KOPT-K1 (cell line): Measurements from ENCODE around the gene NAA10.

Experiments
- H3K27ac ChIP-seq: fragments of 200-600 bp; sonication (generic); 2 replicates; pipeline ENCODE4 v1.5.1; 2016; ENCODE audit warnings: antibody characterized with exemption, mild to moderate bottlenecking, low read depth, low read length; ENCODE audit not compliant: poor library complexity, severe bottlenecking
- H3K36me3 ChIP-seq: fragments of 200-600 bp; sonication (generic); 2 replicates; pipeline ENCODE4 v1.5.1; 2017; ENCODE audit warnings: antibody characterized with exemption, mild to moderate bottlenecking, low read length, moderate library complexity; ENCODE audit not compliant: insufficient read depth
- H3K9me3 ChIP-seq: fragments of 200-600 bp; sonication (generic); 2 replicates; pipeline ENCODE4 v1.5.1; 2017; ENCODE audit warnings: antibody characterized with exemption, low read length, mild to moderate bottlenecking; ENCODE audit not compliant: insufficient read depth, poor library complexity, severe bottlenecking

The NAA10 gene

DNA sequence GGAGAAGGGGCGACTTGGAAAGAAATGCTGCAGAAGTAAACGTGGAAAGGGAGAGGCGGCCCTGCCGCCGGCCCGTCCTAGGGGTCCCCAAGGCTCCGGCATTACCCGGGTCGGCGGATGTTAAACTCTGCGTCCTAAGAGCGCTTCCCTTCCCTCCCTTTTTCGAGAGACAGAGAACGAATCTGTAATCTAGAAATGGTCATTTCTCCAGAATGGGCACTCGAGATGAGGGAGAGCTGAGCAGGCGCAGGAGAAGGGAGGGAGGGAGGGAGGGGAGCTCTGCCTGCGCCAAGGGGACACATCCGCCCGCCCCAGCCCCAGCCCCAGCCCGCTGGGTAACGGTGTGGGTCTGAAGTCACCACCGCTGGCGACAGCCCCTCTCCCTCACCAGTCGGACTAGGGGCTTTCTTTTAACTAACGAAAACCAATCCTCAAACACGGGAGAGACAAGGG is 35.1 kb upstream of the NAA10 start:
- peaks cover 39% of the 10 kb centered on the region; the same call in 1 of the 2 replicates for H3K36me3 ChIP-seq
- H3K27ac ChIP-seq = peak overlapping the region; percentile 100
- no peaks in the 10 kb centered on the region for H3K9me3 ChIP-seq

- Histone ChIP-seq H3K36me3 (peaks cover 45% of the 10 kb centered on the region), H3K9me3 (no peaks in the 10 kb centered on the region), H3K27ac (peak overlapping the region; percentile 100)
These were observed 34.5 kb upstream of the NAA10 start for GRCh38 chrX:153969125-153969903.

GRCh38 chrX:153968754-153969124 is 33.9 kb upstream of the NAA10 start:
- H3K9me3 ChIP-seq = no peaks in the 10 kb centered on the region
- H3K36me3 ChIP-seq = peaks cover 50% of the 10 kb centered on the region
- peak overlapping the region; percentile 100 for H3K27ac ChIP-seq

GRCh38 chrX:153968255-153968654 is 33.4 kb upstream of the NAA10 start:
- Histone ChIP-seq H3K9me3 (no peaks in the 10 kb centered on the region), H3K36me3 (peaks cover 55% of the 10 kb centered on the region), H3K27ac (peak overlapping the region; percentile 100)

- Histone ChIP-seq H3K9me3 (no peaks in the 10 kb centered on the region), H3K27ac (peak overlapping the region; percentile 100), H3K36me3 (peaks cover 61% of the 10 kb centered on the region)
These were observed 32.8 kb upstream of the NAA10 start for GRCh38 chrX:153967536-153968224.

DNA sequence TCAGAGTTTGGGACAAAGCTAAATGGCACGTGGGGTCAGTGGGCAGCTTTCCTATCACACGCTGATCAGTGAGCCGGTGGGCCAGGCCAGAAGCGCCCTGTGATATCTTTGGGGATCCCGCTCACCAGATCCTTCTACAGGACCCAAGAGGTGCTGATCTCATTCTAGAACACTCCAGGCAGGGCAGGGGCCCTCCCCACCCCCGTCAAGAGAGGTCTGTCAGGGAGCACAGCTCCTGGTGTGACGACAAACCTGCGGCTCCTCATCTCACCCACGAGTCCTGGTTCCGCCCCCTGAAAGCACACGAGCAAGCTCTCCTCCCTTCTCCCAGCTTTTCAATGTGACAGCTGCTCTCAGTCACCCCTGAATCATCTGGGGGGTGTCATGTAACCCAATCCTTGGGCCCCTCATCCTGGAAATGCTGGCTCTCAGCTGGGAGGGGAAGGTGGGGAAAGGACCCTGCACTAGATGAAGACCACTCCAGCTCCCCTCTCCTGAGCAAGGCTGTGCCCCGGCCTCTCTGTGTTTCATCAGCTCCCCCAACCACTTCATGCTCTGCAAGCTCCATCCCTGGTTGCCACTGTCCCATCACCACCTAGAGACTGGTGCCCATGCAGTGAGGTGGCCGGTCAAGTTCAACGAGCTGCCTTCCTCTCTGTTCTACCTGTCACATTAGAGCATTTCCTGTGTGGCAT is 32.2 kb upstream of the NAA10 start:
- no peaks in the 10 kb centered on the region for H3K9me3 ChIP-seq
- H3K36me3 ChIP-seq = peaks cover 68% of the 10 kb centered on the region
- H3K27ac ChIP-seq = peak overlapping the region; percentile 100

GRCh38 chrX:153966283-153966688 is 31.4 kb upstream of the NAA10 start:
- peak overlapping the region; percentile 100 for H3K27ac ChIP-seq
- H3K36me3 ChIP-seq = peaks cover 75% of the 10 kb centered on the region
- no peaks in the 10 kb centered on the region for H3K9me3 ChIP-seq

DNA sequence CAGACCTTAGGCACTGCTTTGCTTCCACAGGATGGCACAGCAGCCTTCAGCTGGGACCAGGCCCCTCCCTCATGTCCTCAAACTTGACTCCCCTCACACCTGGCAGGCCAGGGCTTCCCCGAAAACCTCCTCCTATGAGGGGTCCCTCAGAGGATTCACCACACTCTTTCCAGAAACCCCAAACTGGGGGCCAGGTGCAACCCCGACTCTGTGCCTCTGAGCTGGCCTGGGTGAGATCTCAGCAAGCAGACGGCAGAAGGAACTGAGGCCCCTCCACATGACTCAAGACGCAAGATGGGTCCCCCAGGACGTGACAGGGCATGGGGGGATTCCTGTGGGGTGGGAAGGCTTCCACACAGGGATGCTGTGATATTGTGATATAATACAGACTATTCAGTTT is 30.6 kb upstream of the NAA10 start:
- Histone ChIP-seq H3K27ac (peak overlapping the region; percentile 100), H3K36me3 (peaks cover 84% of the 10 kb centered on the region), H3K9me3 (no peaks in the 10 kb centered on the region)

- Histone ChIP-seq H3K9me3 (no peaks in the 10 kb centered on the region), H3K36me3 (peaks cover 90% of the 10 kb centered on the region), H3K27ac (no peak overlapping the region)
These were observed 29.3 kb upstream of the NAA10 start for GRCh38 chrX:153964105-153964504.

DNA sequence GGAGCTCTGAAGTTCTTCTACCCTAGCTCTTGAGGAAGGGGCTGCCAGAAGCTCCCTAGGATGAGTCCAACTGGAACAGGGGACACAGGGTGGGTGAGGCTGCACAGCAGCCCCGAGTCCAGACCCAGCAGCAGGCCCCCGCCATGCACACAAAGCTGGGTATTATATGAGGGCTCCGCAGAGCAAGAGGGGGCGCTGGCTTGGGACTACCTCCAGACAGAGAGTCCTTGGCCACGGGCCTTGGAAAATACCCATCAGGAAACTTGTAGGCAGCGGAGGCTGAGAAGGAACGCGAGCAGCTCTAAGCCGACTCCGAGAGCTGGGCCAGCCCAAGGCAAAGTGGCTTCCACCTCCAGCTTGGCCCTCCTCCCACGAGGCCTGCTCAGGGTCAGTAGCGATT is 28.7 kb upstream of the NAA10 start:
- no peak overlapping the region for H3K27ac ChIP-seq
- H3K9me3 ChIP-seq = no peaks in the 10 kb centered on the region
- peaks cover 93% of the 10 kb centered on the region for H3K36me3 ChIP-seq

DNA sequence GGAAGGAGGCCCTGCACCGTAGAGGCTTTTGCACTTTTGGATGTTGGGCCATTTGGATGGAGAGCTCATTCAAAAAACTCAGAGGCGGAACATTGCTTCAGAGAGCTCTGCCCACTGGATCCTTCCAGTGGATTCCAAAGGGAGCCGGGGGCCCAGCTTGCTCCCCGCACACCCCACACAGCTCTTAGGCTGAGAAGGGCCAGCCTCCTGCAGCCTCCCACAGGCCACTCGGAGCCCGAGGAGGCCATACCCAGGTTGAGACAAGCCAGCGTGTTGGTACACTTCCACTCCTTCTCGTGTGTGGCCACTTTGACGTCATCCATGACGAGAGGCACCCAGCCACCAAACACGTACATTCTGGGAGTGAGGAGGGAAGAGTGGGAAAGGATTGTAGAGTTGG is 26.5 kb upstream of the NAA10 start:
- H3K36me3 ChIP-seq = peaks cover 99% of the 10 kb centered on the region
- no peak overlapping the region for H3K27ac ChIP-seq
- H3K9me3 ChIP-seq = no peaks in the 10 kb centered on the region

DNA sequence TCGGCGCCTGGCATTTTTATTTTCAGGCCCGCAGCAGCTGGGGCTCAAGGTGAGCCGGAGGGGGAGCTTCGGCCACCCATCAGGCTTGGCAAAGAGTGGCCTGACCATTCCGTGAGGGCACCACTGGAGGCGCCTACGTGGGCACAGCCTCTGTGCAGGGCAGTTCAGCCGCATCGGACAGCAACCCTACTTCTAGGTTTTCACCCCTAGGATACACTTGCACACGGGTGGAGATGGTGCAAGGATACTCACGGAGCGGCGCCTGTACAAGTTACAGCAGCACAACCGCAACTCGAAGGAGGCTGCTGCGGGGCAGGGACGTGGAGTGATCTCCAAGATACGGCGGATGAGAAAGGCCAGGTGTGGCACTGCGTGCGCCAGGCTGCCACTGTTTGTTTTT is 25.9 kb upstream of the NAA10 start:
- H3K9me3 ChIP-seq = no peaks in the 10 kb centered on the region
- H3K36me3 ChIP-seq = peaks cover 100% of the 10 kb centered on the region
- H3K27ac ChIP-seq = no peak overlapping the region

DNA sequence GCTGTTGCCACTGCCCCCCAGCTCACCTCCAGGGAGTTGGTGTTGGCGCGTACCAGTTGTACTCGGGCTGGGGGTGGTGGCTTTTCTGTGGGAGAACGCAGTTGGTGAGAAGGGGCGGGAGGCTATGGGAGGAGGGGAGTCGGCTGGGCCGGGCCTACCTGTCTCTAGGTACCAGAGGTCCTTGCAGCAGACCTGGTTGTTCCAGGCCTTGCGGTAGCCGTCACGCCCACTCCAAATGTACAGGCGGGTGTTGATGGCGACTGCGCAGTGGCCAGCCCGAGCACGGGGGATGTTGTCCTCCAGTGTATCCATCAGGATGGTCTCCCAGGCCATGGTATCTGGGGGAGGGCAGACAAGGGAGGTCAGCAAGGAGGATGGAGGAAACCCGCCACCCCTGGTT is 25.2 kb upstream of the NAA10 start:
- Histone ChIP-seq H3K9me3 (no peaks in the 10 kb centered on the region), H3K27ac (no peak overlapping the region), H3K36me3 (peaks cover 100% of the 10 kb centered on the region)

DNA sequence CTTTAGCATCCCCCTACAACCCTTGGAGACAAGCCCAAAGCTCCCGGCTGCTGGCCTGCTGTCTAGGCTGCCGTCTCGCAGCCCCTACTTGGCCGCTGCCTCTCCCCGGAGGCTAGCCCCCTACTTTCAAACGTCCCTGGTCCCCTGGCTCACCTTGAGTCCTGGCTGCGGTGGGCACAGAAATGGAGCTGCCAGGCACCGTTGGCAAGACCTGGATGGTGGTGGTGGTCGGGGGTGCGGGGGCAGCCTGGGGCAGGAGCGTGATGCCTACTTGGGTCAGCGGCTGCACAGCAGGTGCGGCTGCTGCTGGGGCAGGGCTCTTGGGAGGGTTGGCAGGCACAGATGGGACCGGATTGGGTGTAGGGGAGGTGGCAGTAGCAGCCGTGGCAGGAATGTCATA is 24.8 kb upstream of the NAA10 start:
- H3K36me3 ChIP-seq = peaks cover 100% of the 10 kb centered on the region

DNA sequence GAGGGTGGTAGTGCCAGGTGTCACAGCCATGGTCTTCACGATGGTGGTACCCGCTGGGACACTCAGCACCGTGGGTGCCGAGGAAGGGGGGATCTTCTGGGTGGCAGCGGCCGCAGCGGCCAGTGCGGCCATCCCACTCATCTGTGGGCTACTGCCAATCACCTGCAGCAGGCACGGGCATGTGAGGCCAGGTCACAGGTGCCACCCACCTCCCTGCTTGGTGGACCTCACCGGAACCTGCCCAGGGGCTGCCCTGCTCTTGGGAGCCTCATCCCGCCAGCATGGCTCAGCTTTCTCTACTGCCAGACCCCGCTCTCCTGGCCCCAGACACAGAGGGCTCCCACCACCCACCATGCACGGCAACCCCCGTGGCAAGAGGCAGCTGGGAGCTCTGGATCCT is 23.8 kb upstream of the NAA10 start:
- H3K27ac ChIP-seq = no peak overlapping the region
- peaks cover 100% of the 10 kb centered on the region for H3K36me3 ChIP-seq
- no peaks in the 10 kb centered on the region for H3K9me3 ChIP-seq

More for the DNA sequence above, 24.8 kb upstream of the NAA10 start:
- no peaks in the 10 kb centered on the region for H3K9me3 ChIP-seq
- no peak overlapping the region for H3K27ac ChIP-seq
